SHP77 (cell line): ENCODE data around the gene CELF1.

Experiments
- DNase-seq, 2 experiments: peaks; one replicate each; lab custom pipeline; 2025; lab: John Stamatoyannopoulos, UW

The CELF1 gene

GRCh38 chr11:47509077-47509536 lies 43.8 kb downstream of the CELF1 start:
- no peak for DNase-seq

- no peak for DNase-seq
Observed at GRCh38 chr11:47508240-47508957, 44.5 kb downstream of the CELF1 start.

- DNase-seq = no peak
Observed at GRCh38 chr11:47507563-47508239, 45.2 kb downstream of the CELF1 start.

- no peak for DNase-seq
Observed at GRCh38 chr11:47506795-47507562, 46.0 kb downstream of the CELF1 start.

- no peak for DNase-seq
Observed at GRCh38 chr11:47506373-47506772, 46.6 kb downstream of the CELF1 start.

- no peak for DNase-seq
Observed at GRCh38 chr11:47504910-47505309, 48.0 kb downstream of the CELF1 start.

- DNase-seq = no peak
Observed at GRCh38 chr11:47503227-47503626, 49.7 kb downstream of the CELF1 start.

GRCh38 chr11:47502767-47503166 lies 50.2 kb downstream of the CELF1 start:
- no peak for DNase-seq

- no peak for DNase-seq
Observed at GRCh38 chr11:47501101-47501500, 51.8 kb downstream of the CELF1 start.

- DNase-seq = no peak
Observed at GRCh38 chr11:47500121-47500520, 52.8 kb downstream of the CELF1 start.

GRCh38 chr11:47499614-47500013 lies 53.3 kb downstream of the CELF1 start:
- DNase-seq = no peak

- no peak for DNase-seq
Observed at GRCh38 chr11:47499161-47499560, 53.8 kb downstream of the CELF1 start.

- no peak for DNase-seq
Observed at GRCh38 chr11:47498584-47499152, 54.3 kb downstream of the CELF1 start.

- no peak for DNase-seq
Observed at GRCh38 chr11:47498149-47498548, 54.8 kb downstream of the CELF1 start.

GRCh38 chr11:47496808-47497207 lies 56.1 kb downstream of the CELF1 start:
- DNase-seq = no peak

GRCh38 chr11:47495856-47496217 lies 57.1 kb downstream of the CELF1 start:
- no peak for DNase-seq

- no peak for DNase-seq
Observed at GRCh38 chr11:47495011-47495855, 57.7 kb downstream of the CELF1 start.

- DNase-seq = no peak
Observed at GRCh38 chr11:47489395-47489755, 63.6 kb downstream of the CELF1 start.

- DNase-seq = no peak
Observed at GRCh38 chr11:47488674-47489394, 64.1 kb downstream of the CELF1 start.

- no peak for DNase-seq
Observed at GRCh38 chr11:47488111-47488510, 64.8 kb downstream of the CELF1 start.

- no peak for DNase-seq
Observed at GRCh38 chr11:47487421-47487820, 65.5 kb downstream of the CELF1 start.
